GM19452 (cell line): ENCODE results near the gene BCR.
A peak's percentile ranks its signal among the peaks of the same experiment; 100 is the strongest.
"Not testable (repeated sequence)": the region's sequence is repeated elsewhere in the genome, so short reads cannot be mapped to it uniquely, and the experiment has no call there.

Experiments
- ATAC-seq: cut with Tn5 transposase; IDR thresholded peaks from one replicate; pipeline ENCODE4 v1.9.1; 2021; ENCODE audit not compliant: unreplicated experiment

Gene BCR

GRCh38 chr22:23180301-23180892 is at the start of gene BCR:
Gene BCR (plus strand): TSS chr22:23180509. CDS start chr22:23180961, 452 bp downstream.
- no peak for ATAC-seq

GRCh38 chr22:23130697-23131096 is 49.6 kb upstream of the BCR start:
- ATAC-seq, result no peak

GRCh38 chr22:23131931-23132330 is 48.4 kb upstream of the BCR start:
- ATAC-seq, result no peak

- ATAC-seq, result no peak
Observed at GRCh38 chr22:23132376-23133091, 47.8 kb upstream of the BCR start.

- no peak for ATAC-seq
Observed at GRCh38 chr22:23133922-23134321, 46.4 kb upstream of the BCR start.

- ATAC-seq, result not testable (repeated sequence)
Observed at GRCh38 chr22:23136991-23137390, 43.3 kb upstream of the BCR start.

- no peak for ATAC-seq
Observed at GRCh38 chr22:23137468-23137867, 42.8 kb upstream of the BCR start.

- ATAC-seq, result no peak
Observed at GRCh38 chr22:23137905-23138561, 42.3 kb upstream of the BCR start.

- ATAC-seq, result no peak
Observed at GRCh38 chr22:23138584-23139435, 41.5 kb upstream of the BCR start.

GRCh38 chr22:23140385-23140784 is 39.9 kb upstream of the BCR start:
- ATAC-seq, result no peak

- no peak for ATAC-seq
Observed at GRCh38 chr22:23142546-23143105, 37.7 kb upstream of the BCR start.

GRCh38 chr22:23143119-23143518 is 37.2 kb upstream of the BCR start:
- no peak for ATAC-seq

- no peak for ATAC-seq
Observed at GRCh38 chr22:23144432-23144831, 35.9 kb upstream of the BCR start.

- ATAC-seq, result peak; percentile 47
Observed at GRCh38 chr22:23144932-23145877, 35.1 kb upstream of the BCR start, which contains the start of gene RAB36. Gene RAB36 (plus strand): TSS chr22:23145477. CDS start chr22:23146617, 1,140 bp downstream.

- no peak for ATAC-seq
Observed at GRCh38 chr22:23145878-23146470, 34.3 kb upstream of the BCR start.

- ATAC-seq, result no peak
Observed at GRCh38 chr22:23146478-23147205, 33.7 kb upstream of the BCR start.

GRCh38 chr22:23147617-23148387 is 32.5 kb upstream of the BCR start:
- no peak for ATAC-seq

- no peak for ATAC-seq
Observed at GRCh38 chr22:23149743-23150238, 30.5 kb upstream of the BCR start.
